ENCODE measurements around the gene FNIP2. TPM values are rescaled to one million over a fixed set of nuclear protein-coding genes. Genes with fewer than 3 reads are reported as not detected.
A peak's percentile ranks its signal among the peaks of the same experiment; 100 is the strongest.

FNIP2 gene
- polyA plus RNA-seq, 1 of the 3 experiments (the other 2 are of a cell fraction), result 0.97 TPM

- Histone ChIP-seq H3K9me3 (no peaks in the 10 kb centered on the region), H3K27ac (ENCODE audit: low read depth in 2 of 2, low read length in 1 of 2) (no peak overlapping the region; a peak in 1 of 4 replicates), H3K4me2 (no peak overlapping the region), H3K4me1 (ENCODE audit: control insufficient read depth in 1 of 2, insufficient read depth in 2 of 2, low read depth in 1 of 2, low read length in 1 of 2) (peaks cover 3 to 15% of the 10 kb centered on the region in 2 experiments; a peak in 2 of 4 replicates), H3K36me3 (replicated peaks in 1 of 2; ENCODE audit: control insufficient read depth in 1 of 2, insufficient read depth in 2 of 2, low read length in 1 of 2) (no peaks in the 10 kb centered on the region), H3K79me2 (ENCODE audit: insufficient read depth) (no peaks in the 10 kb centered on the region), H3F3A (replicated peaks; ENCODE audit: insufficient read depth) (peaks cover 14% of the 10 kb centered on the region), H2AFZ (ENCODE audit: low read depth) (no peak overlapping the region), H3K9ac (no peak overlapping the region), H3K27me3 (ENCODE audit: insufficient read depth) (no peaks in the 10 kb centered on the region), H3K4me3 (ENCODE audit: low read depth in 2 of 2, low read length in 1 of 2) (no peak overlapping the region), H3K9me2 (no peaks in the 10 kb centered on the region), H4K20me1 (ENCODE audit: insufficient read depth) (no peaks in the 10 kb centered on the region)
- POLR2A ChIA-PET, result no interaction called here
- WGBS (ENCODE audit: low lambda C conversion rate), result 71% methylated on average over 6 of the region's 6 CpGs
- TF ChIP-seq SMC3 (IDR thresholded peaks at IDR 0.05; ENCODE audit: low read depth, low read length) (no peak), FOSL2 (IDR thresholded peaks at IDR 0.05; ENCODE audit: borderline replicate concordance, low read depth) (no peak), YY1 (IDR thresholded peaks at IDR 0.05; ENCODE audit: low read depth) (no peak)
- DNase-seq, result no peak
- CTCF ChIA-PET, result no interaction called here
Observed at GRCh38 chr4:158912806-158913205, 144.0 kb downstream of the FNIP2 start.

- Histone ChIP-seq H3K9me2 (no peaks in the 10 kb centered on the region), H3K36me3 (replicated peaks in 1 of 2; ENCODE audit: control insufficient read depth in 1 of 2, insufficient read depth in 2 of 2, low read length in 1 of 2) (no peaks in the 10 kb centered on the region), H3K9me3 (no peaks in the 10 kb centered on the region), H3K27me3 (ENCODE audit: insufficient read depth) (no peaks in the 10 kb centered on the region), H3K9ac (no peak overlapping the region), H3K79me2 (ENCODE audit: insufficient read depth) (no peaks in the 10 kb centered on the region), H3F3A (replicated peaks; ENCODE audit: insufficient read depth) (peaks cover 14% of the 10 kb centered on the region), H2AFZ (ENCODE audit: low read depth) (peak overlapping the region; percentile 7; the same call in 1 of the 2 replicates), H3K4me2 (no peak overlapping the region), H3K4me1 (ENCODE audit: control insufficient read depth in 1 of 2, insufficient read depth in 2 of 2, low read depth in 1 of 2, low read length in 1 of 2) (peaks cover 3 to 15% of the 10 kb centered on the region in 2 experiments; a peak in 2 of 4 replicates), H4K20me1 (ENCODE audit: insufficient read depth) (no peaks in the 10 kb centered on the region), H3K4me3 (ENCODE audit: low read depth in 2 of 2, low read length in 1 of 2) (no peak overlapping the region), H3K27ac (ENCODE audit: low read depth in 2 of 2, low read length in 1 of 2) (peak overlapping the region; percentile 11 to 51; a peak in 3 of 4 replicates)
- ChIA-PET CTCF (interaction anchor here (1.6 kb wide), 1 partner anchor 17 kb away, joined by 4 read pairs; no protein-coding TSS in a partner anchor), POLR2A (no interaction called here)
- 86% methylated on average over 5 of the region's 5 CpGs for WGBS (ENCODE audit: low lambda C conversion rate)
- no peak for TF ChIP-seq MXI1 (IDR thresholded peaks at IDR 0.05; ENCODE audit: low read depth, low read length)
- no peak for TF ChIP-seq FOXJ3 (CRISPR knock-in tag; IDR thresholded peaks at IDR 0.05)
- no peak for TF ChIP-seq EP300 (IDR thresholded peaks at IDR 0.05; ENCODE audit: borderline replicate concordance in 1 of 2, low read depth in 1 of 2, low read length in 1 of 2)
- TF ChIP-seq GATA2 (CRISPR knock-in tag; IDR thresholded peaks at IDR 0.05), result no peak
- TF ChIP-seq TCF12 (IDR thresholded peaks at IDR 0.05), result no peak; the same call in none of the 2 replicates
- no peak for TF ChIP-seq MEF2A (IDR thresholded peaks at IDR 0.05; ENCODE audit: borderline replicate concordance, low read depth)
- TF ChIP-seq GABPA (IDR thresholded peaks at IDR 0.05; ENCODE audit: low read depth), result no peak
- no peak for TF ChIP-seq ELF1 (IDR thresholded peaks at IDR 0.05)
- no peak for TF ChIP-seq PBX3 (IDR thresholded peaks at IDR 0.05)
- TF ChIP-seq RXRA (IDR thresholded peaks at IDR 0.05; ENCODE audit: borderline replicate concordance, low read depth), result no peak
- TF ChIP-seq SMC3 (IDR thresholded peaks at IDR 0.05; ENCODE audit: low read depth, low read length), result no peak
- no peak for TF ChIP-seq EZH2phosphoT487 (IDR thresholded peaks at IDR 0.05; ENCODE audit: borderline replicate concordance, low read depth)
- no peak for TF ChIP-seq ZBTB33 (IDR thresholded peaks at IDR 0.05; ENCODE audit: borderline replicate concordance, low read depth)
- no peak for TF ChIP-seq IRF3 (IDR thresholded peaks at IDR 0.05; ENCODE audit: low read depth, low read length)
- DNase-seq, result no peak
Observed at GRCh38 chr4:158913766-158914165, 144.9 kb downstream of the FNIP2 start.

Data from SK-N-SH (cell line).